Measurements from ENCODE around the gene FAM50A.

Gene FAM50A

DNA sequence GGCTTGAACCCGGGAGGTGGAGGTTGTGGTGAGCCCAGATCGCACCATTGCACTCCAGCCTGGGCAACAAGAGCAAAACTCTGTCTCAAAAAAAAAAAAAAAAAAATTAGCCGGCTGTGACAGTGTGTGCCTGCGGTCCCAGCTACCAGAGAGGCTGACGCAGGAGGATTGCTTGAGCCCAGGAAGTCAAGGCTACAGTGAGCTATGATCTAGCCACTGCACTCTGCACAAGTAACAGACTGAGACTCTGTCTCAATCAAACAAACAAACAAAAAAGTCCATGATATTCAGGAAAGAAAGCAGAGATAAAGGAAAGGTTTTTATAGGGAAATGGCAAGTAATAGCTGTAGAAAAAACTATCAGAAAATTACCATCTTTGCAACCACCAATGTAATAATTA lies 37.3 kb downstream of the FAM50A start:
- TF ChIP-seq, protein P1, sequence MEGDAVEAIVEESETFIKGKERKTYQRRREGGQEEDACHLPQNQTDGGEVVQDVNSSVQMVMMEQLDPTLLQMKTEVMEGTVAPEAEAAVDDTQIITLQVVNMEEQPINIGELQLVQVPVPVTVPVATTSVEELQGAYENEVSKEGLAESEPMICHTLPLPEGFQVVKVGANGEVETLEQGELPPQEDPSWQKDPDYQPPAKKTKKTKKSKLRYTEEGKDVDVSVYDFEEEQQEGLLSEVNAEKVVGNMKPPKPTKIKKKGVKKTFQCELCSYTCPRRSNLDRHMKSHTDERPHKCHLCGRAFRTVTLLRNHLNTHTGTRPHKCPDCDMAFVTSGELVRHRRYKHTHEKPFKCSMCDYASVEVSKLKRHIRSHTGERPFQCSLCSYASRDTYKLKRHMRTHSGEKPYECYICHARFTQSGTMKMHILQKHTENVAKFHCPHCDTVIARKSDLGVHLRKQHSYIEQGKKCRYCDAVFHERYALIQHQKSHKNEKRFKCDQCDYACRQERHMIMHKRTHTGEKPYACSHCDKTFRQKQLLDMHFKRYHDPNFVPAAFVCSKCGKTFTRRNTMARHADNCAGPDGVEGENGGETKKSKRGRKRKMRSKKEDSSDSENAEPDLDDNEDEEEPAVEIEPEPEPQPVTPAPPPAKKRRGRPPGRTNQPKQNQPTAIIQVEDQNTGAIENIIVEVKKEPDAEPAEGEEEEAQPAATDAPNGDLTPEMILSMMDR (conservative IDR thresholded peaks at IDR 0.05; ENCODE audit: low read depth, low read length): no peak
- DNase-seq (ENCODE audit: low read depth): no peak
- H3K4me3 ChIP-seq (ENCODE audit: low read depth, low read length): no peak overlapping the region

DNA sequence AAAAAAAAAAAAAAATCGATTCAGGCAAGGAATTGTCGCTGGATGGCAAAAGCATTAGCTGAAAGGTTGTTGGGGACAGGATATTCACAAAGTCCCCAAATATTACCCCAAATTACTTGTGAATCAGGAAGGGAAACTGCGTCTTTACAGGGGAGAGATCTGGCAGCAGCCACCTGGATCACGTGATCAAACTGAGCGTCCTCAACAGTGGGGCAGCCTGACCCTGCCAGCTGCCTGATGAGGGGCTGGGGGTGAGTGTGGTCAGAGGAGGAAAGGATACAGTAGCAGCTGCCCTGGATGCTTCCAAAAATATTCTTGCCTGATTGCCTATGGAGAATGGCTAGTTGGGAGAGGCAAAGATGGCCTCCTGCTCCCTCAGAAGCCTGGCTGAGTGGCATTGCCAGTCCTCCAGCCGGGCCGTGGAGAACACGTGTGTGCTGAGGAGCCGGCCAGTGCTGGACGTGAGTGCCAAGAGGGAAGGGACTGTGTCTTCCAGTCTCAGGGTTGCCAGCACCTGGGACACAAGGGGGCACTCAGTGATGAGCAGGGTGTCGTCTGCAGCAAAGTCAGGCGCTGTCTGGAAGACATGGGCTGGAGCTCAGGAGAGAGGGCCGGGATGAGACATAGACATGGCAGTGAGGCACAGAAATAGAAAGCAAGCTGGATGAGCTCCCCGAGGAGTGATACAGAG lies 38.1 kb downstream of the FAM50A start:
- TF ChIP-seq, protein P1 (conservative IDR thresholded peaks at IDR 0.05; ENCODE audit: low read depth, low read length): no peak
- no peak for DNase-seq (ENCODE audit: low read depth)
- H3K4me3 ChIP-seq (ENCODE audit: low read depth, low read length): no peak overlapping the region

DNA sequence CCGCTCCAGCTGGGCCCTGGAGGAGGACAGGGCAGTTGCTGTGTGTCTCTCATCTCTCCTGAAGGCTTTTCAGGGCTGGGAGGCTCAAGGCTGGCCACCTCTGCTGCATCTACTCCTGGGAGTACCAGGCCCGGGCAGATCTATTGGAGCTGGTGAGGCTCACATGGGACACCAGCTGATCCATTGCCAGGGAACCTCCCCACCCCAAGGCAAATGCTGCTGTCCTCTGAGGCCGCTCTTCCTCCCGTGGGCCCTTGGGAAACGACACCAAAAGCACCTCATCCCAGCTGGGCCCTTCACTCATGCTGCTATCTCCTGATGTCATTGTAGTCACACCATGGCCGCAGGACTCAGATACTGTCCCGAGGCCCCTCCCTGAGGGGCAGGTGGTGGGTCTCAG lies 38.8 kb downstream of the FAM50A start:
- no peak for DNase-seq (ENCODE audit: low read depth)
- H3K4me3 ChIP-seq (ENCODE audit: low read depth, low read length): no peak overlapping the region
- TF ChIP-seq, protein P1 (conservative IDR thresholded peaks at IDR 0.05; ENCODE audit: low read depth, low read length): no peak

DNA sequence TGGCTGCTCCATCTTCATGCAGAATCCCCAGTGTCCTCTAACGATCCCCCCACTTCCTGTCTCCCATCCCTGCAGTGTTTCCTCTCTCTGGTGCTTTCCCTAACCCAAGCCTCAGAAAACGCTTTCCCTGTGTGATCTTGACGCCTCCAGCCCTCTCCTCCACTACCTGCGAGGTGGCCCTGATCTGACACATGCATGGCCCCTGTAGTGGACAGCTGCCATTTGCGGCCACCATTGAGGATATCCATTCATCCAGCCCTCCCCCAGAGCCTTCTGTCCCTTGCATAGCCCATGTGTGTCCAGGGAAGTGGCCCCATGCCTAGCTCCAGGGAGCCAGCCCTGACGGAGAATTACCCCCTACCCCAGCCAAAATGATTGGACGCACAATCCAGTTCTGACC lies 39.4 kb downstream of the FAM50A start:
- TF ChIP-seq, protein P1 (conservative IDR thresholded peaks at IDR 0.05; ENCODE audit: low read depth, low read length): no peak
- no peak for DNase-seq (ENCODE audit: low read depth)
- no peak overlapping the region for H3K4me3 ChIP-seq (ENCODE audit: low read depth, low read length)

DNA sequence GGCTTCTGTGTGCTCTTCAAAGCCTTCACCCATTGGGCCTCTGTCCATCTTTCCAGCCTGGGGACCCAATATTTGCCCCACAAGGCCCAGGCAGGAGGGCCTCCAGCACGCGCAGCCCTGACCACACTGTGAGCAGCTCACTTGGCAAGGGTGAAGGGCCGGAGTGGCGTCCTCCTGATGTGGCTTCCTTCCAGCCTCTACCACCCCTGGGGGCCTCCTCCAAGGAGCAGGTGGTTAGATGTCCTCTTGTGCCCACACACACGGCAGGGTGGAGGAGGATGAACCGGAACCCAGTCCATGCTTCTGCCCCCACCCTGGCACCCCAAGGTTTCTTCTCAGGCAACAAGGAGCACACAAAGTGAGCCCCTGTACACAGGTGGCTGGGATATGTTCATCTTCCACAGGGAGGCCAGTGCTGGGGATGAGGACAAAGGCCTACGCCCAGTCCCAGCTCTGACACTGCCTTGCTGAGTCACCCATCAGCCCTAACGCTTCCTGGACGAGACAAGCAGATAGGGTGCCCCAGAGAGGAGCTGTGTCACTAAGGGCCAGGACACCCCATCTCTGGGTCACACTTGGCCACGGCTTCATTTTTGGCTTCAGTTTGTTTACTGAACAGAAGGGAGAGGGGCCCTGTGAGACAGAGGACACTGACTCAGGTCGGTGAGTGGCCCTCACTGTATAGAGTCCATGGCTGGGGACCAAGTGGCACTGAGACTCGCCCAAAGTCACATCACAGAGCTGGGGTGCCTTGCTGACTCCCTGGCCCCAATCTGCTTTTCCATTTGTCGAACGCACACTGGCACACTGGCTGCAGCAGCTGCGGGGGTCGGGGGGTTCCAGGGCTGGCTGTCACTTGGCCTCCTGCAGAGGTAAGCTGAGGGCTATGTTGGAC lies 40.6 kb downstream of the FAM50A start:
- no peak overlapping the region for H3K4me3 ChIP-seq (ENCODE audit: low read depth, low read length)
- DNase-seq (ENCODE audit: low read depth): no peak

DNA sequence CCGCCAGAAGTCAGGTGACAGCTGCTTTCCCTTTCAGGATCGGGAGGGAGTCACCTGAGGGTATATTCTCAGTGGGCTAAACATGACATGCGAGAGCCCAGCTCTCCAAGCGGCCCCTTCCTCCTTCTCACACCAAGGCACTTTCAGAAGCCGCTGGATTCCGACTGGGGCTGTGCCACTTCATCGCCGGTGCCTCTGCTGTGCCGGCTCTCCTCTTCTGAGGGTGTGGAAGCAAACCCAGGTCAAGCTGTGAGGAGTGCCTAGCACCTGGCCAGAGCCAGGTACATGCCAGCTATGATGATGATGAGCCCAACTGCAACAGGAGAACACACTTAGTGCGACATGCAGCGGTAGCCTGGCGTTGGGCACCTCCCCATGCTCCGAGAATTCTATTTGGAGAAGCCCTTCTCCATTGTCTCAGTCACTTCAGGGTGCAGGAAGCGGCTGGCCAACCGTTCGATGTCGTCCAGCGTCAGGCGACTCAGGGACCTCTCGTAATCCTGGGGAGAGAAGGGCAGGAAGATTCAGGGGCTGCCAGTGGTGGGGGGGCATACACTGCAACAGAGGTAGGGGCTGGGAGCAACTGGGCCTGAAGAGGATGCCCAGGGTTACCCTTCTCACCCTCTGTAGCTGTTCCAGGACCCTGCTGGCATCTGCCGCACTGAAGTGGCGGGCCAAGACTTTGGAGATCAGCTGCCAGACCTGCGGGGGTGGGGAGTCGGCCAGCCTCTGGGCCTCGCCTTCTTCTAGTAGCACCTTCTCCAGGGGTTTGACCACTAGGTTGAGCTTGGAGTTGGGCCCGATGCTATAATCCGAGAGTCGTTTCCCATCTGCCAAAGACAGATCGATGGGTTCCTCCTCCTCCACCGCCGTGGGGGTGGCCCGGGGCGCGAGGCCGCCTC lies 41.5 kb downstream of the FAM50A start:
- TF ChIP-seq, protein P1 (conservative IDR thresholded peaks at IDR 0.05; ENCODE audit: low read depth, low read length): no peak
- DNase-seq (ENCODE audit: low read depth): no peak
- H3K4me3 ChIP-seq (ENCODE audit: low read depth, low read length): peak overlapping the region; percentile 61

More for the DNA sequence above, 40.6 kb downstream of the FAM50A start:
- TF ChIP-seq, protein P1 (conservative IDR thresholded peaks at IDR 0.05; ENCODE audit: low read depth, low read length): no peak
